Stimulated activated CD4-positive, alpha-beta T cell treated with anti-CD3 and anti-CD28 coated beads, Interleukin-1b, Interleukin-23, amount 100 ng/mL, for 4 hours (primary cell): ENCODE measurements around the gene GAPDHS.

Experiments
- DNase-seq, 2 donors: peaks; one replicate each; pipeline ENCODE4 v3.0.0-alpha.2; 2020; ENCODE audit warnings: low read depth in 2 of 2

GAPDHS gene

DNA sequence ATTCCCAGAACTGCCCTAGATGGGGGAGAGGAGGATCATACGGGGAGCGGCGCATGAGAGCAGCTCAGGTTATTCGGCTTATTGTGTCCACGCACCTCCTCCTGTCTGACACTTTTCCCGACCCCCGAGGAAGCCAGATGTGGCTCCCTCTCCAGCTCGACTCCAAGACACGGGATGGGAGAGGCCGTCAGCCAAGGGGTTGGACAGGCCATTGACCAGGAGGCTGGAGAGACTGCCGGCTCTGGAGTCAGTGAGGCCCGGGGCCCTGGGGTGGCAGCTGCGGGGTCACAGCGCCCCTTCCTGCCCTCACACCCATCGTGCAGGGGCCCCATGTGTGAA is 22.7 kb upstream of the GAPDHS start:
- DNase-seq: no peak

- DNase-seq: no peak
These were observed 21.9 kb upstream of the GAPDHS start for GRCh38 chr19:35511337-35511736.

- no peak for DNase-seq
These were observed 20.2 kb upstream of the GAPDHS start for GRCh38 chr19:35512831-35513627.

- DNase-seq: no peak
These were observed 19.5 kb upstream of the GAPDHS start, which contains the start of gene DMKN for GRCh38 chr19:35513628-35514281. Gene DMKN (minus strand): TSS chr19:35513649. CDS start chr19:35513475, 174 bp downstream.

DNA sequence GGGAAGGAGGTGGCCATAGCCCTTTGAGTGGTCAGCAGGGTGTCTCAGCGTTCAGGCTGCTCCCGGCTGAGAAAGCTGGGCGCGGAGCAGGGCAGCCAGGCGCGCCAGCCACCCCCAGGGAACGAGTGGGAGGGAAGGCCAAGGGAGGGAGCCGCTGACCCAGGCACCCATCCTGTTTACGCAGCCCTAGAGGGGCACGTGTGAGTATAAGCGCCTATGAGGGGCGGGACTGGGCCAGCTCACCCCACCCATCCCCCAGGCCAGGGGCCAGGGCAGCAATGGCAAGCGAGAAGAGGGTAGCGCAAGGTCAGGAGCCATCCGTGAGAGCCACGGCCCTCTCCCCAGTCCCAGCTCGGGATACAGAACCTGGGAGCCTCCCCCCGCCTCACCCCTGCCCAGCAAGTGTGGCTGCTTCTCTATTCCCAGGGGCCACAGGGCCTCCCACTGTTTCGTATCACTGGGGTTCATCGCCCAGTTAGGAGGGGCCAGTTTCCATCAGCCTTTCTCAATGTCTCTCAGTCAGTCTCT is 18.9 kb upstream of the GAPDHS start:
- no peak for DNase-seq

DNA sequence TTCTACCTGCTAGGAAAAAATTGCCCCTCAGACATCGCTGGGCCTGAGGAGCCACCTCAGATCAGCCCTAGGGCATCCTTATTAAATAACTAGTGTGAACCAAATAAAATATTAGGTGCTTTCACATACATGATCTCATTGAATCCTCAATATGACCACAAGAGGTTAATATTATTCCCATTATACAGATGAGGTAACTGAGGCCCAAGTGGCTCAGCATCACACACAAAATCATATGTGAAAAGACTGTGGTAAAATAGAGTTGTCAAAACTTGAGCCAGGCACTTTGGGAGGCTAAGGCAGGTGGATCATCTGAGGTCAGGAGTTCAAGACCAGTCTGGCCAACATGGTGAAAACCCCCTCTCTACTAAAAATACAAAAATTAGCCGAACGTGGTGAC is 16.9 kb upstream of the GAPDHS start:
- DNase-seq: no peak

GRCh38 chr19:35517342-35517741 is 15.9 kb upstream of the GAPDHS start:
- no peak for DNase-seq

- no peak for DNase-seq
These were observed 14.9 kb upstream of the GAPDHS start for GRCh38 chr19:35518313-35518712.

DNA sequence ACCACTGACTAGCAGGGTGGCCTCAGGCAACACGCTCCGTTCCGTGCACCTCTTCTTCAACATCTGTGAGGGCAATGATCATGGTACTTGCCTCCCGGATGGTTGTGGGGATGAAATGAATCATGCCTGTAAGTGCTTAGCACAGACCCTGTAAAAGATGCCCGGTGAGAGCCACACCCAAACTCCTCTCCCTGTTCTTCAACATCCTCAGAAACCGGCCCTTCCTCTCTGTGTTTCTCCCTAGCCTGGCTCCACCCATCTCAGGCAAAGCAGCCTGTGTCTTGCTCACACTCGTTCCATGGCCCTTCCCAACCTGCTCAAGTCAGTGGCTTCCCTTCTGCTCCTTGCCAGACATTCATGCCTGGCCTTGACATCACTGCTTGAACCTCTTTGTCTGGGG is 14.0 kb upstream of the GAPDHS start:
- no peak for DNase-seq

DNA sequence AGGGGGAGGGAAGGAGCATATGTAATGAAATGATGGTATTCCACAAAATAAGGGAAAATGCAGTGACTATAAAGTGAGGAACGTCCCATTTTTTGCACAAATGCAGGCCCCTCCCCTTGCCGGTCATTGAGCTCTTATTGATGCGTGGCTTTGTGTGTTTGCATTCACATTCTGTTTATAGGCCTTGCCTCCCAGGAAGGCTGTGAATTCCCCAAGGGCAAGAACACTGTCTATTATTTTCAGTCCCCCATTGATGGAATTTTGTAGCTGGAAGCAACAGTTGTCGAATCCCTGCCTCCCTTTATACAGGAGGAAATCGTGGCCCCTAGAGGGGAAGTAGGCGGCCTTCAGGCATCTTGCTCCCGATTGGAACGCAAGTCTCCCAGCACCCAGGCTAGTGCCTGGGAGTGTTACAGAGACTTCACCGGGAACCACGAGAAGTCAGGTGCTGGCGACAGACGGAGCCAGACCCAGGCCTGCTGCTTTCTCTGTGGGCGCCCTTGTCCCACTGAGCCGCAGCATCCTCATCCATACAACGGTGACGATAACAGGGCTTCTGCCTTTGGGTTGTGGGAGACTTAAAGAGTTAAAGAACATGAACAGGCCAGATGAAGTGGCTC is 12.0 kb upstream of the GAPDHS start:
- DNase-seq: no peak

- no peak for DNase-seq
These were observed 10.4 kb upstream of the GAPDHS start for GRCh38 chr19:35522745-35523327.

GRCh38 chr19:35524181-35524837 is 8.9 kb upstream of the GAPDHS start:
- no peak for DNase-seq

- DNase-seq: no peak
These were observed 7.4 kb upstream of the GAPDHS start for GRCh38 chr19:35525873-35526272.

GRCh38 chr19:35528218-35529038 is 4.8 kb upstream of the GAPDHS start, which contains the start of gene SBSN:
Gene SBSN (minus strand): TSS chr19:35528311. CDS start chr19:35528281, 30 bp downstream.
- no peak for DNase-seq

DNA sequence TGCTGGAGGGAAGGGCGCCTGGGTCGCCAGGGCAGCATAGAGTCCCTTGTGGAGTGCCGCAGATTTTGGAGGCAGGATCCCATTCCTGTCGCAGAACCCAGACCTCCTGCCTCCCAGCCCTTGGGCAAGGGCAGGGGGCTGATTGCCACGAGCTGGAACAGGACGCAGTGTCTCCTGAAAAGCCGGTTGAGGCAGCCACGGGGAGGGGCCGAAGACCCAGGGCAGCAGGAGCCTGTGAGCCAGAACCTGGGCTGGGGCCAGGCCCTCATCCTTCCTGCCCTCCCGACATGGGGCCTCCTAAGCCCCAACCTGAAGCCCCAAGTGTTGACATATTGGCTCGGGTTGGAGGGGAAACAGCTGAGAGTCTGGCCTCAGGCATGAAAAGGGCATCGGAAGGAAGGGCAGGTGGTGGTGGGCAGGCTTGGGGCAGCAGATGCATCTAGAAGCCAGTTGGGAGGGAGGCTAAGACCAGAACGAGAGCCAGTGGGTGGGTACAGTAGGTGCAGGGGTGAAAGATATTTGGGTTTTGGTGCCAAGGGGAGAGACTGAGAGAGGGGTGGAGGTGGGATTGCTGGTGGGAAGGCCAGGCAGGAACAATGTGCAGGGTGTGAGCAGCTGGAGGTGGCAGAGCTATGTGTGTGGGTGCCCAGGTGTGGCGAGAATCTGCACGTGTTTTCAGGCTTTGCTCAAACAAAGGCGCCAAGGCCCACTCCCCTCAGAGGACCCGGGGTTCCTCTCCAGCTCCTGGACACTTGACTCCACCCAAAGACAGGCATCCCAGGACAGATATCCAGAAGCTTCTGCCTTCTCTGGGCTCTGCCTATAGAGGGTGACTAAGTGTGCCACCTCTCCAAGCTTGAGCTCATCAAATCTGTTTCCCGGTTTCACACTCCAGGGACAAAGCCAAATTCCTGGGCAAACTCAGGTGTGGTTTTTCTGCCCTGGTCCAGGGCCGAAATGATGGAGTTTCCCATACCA is 3.7 kb upstream of the GAPDHS start:
- DNase-seq: no peak

DNA sequence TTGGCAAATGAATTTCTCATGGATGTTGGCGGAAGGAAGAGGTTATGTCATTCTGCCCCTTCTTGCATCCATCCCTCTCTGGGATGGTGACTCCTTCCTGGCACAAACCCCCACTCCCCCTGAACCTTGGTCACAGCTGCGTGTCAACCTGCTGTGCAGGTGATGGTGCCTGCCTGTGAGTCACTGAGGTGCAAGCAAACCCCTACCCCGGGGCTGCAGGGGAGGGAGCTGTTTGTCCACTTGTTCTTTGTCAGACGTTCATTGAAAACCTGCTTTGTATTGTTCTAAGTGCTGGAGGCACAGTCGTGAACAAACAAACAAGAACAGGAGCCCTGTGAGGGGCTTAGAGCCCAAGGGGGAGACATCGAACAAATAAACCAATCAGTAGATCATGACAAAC is 2.0 kb upstream of the GAPDHS start:
- no peak for DNase-seq

- peak in 1 of 2 donors; percentile 28 for DNase-seq
These were observed 651 bp downstream of the GAPDHS start for GRCh38 chr19:35533822-35534392.

- DNase-seq: no peak
These were observed 1.7 kb downstream of the GAPDHS start for GRCh38 chr19:35534803-35535480.

DNA sequence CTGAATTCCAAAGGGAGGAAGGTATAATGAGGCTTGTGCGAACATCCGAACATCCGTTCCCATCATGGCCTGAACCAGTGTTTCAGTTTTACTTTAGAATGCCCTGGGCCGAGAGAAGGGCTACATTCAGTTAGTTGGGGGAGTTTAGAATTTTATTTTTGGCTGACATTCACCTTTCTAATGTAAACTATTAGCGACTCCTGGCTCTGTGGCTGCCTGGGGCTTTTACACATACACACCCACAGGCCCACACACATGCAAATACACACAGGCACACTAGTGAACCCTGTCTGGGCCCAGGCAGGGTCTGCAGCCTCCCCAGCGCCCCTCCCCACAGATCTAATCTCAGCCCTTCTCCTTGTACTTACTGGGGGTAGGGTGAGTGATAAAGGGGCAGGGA is 6.1 kb downstream of the GAPDHS start:
- no peak for DNase-seq
